Cardiac muscle cell (in vitro differentiated cells and primary cell): Measurements from ENCODE around the gene SIGLEC1. TPM values are rescaled to one million over a fixed set of nuclear protein-coding genes. Genes with fewer than 3 reads are reported as not detected.
A peak's percentile ranks its signal among the peaks of the same experiment; 100 is the strongest.

Source experiments
- DNase-seq, 2 donors: peaks; one replicate each; pipeline versions ENCODE4 v3.0.0 to v3.0.0-alpha.2; 2010 to 2017; ENCODE audit warnings: low read depth in 1 of 2, low spot score in 1 of 2
- H3K27ac ChIP-seq: fragments of 200-600 bp; sonication (generic); 2 replicates; pipeline ENCODE4 v1.5.1; 2016
- H3K27me3 ChIP-seq: fragments of 200-600 bp; sonication (generic); 2 replicates; pipeline ENCODE4 v1.6.0; 2016; ENCODE audit warnings: control low read depth
- H3K36me3 ChIP-seq: fragments of 200-600 bp; sonication (generic); 2 replicates; pipeline ENCODE4 v1.5.1; 2016; ENCODE audit warnings: control low read depth
- H3K4me1 ChIP-seq: fragments of 200-600 bp; sonication (generic); 2 replicates; pipeline ENCODE4 v1.8.1; 2017; ENCODE audit warnings: low read depth, mild to moderate bottlenecking, mixed run types
- H3K4me3 ChIP-seq: fragments of 200-600 bp; sonication (generic); 2 replicates; pipeline ENCODE4 v1.5.1; 2016; ENCODE audit warnings: mild to moderate bottlenecking
- H3K9me3 ChIP-seq: fragments of 200-600 bp; sonication (generic); 2 replicates; pipeline ENCODE4 v1.5.1; 2017; ENCODE audit warnings: low read depth, mild to moderate bottlenecking, control low read depth
- CTCF ChIP-seq: IDR thresholded peaks from 2 replicates; pipeline ENCODE4 v1.5.1; 2012; ENCODE audit warnings: low read depth, mild to moderate bottlenecking, low read length
- polyA plus RNA-seq: library from polyadenylated mRNA; unstranded; fragments of >200 nt; fragmentation: Nextera tagmentation; extraction: Ambion mirVana; gene quantifications from 2 replicates; pipeline ENCODE4 v1.2.1, GENCODE V29; 2016
- total RNA-seq: library from RNA; depleted of rRNA; stranded (reverse); fragments of >200 nt; gene quantifications from 2 replicates; pipeline ENCODE4 v1.2.3, GENCODE V29; 2016

SIGLEC1 gene
- total and polyA plus RNA-seq, 2 experiments from 2014 or later = not detected

- TF ChIP-seq CTCF = no peak
- H3K4me1 ChIP-seq = peaks cover 5% of the 10 kb centered on the region
- peaks cover 51% of the 10 kb centered on the region for H3K27me3 ChIP-seq
- no peak overlapping the region for H3K27ac ChIP-seq
- no peaks in the 10 kb centered on the region for H3K36me3 ChIP-seq
- DNase-seq = no peak
- H3K4me3 ChIP-seq = no peak overlapping the region
- H3K9me3 ChIP-seq = no peaks in the 10 kb centered on the region
Observed at GRCh38 chr20:3670945-3671344, 41.5 kb downstream of the SIGLEC1 start.

GRCh38 chr20:3670511-3670910 lies 41.9 kb downstream of the SIGLEC1 start:
- Histone ChIP-seq H3K27ac (no peak overlapping the region), H3K4me3 (no peak overlapping the region), H3K27me3 (peaks cover 46% of the 10 kb centered on the region), H3K4me1 (peaks cover 8% of the 10 kb centered on the region), H3K36me3 (no peaks in the 10 kb centered on the region), H3K9me3 (no peaks in the 10 kb centered on the region)
- peak; percentile 5 for TF ChIP-seq CTCF
- DNase-seq = peak in 1 of 2 donors; percentile 76

DNA sequence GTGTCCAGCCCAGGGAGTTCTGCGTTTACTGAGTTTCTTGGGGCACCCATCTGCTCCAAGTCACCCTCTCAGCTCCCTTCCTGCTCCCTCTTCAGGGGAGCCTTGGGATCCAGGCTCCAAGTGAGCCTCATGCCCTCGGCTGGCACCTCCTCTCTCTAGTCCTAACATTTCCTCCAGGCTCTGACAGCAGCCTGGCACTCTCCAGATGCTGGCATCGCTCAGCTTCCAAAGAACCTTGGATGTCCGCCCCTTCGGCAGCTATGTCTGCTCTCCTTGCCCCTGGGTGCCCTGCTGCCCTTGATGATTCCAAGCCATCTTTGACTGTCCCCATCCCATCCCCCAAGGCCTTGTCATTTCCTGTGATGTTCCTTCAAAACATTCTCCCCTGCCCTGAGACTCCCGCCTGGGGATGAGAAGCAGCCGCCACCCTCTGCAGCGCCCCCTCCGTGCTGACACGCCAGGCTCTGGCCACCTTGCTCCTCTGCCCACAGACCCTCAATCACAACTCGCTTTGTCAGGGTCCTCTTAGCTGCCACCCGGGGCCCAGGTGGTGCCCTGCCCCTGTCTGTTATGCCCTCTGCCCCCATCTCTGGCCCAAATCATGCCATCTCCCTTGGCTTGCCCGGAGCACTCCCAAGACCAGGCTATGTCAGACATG lies 42.6 kb downstream of the SIGLEC1 start:
- Histone ChIP-seq H3K27ac (no peak overlapping the region), H3K4me1 (peaks cover 8% of the 10 kb centered on the region), H3K27me3 (peaks cover 40% of the 10 kb centered on the region), H3K4me3 (no peak overlapping the region), H3K36me3 (no peaks in the 10 kb centered on the region), H3K9me3 (no peaks in the 10 kb centered on the region)
- TF ChIP-seq CTCF = no peak
- no peak for DNase-seq

- no peak for DNase-seq
- no peak for TF ChIP-seq CTCF
- Histone ChIP-seq H3K9me3 (no peaks in the 10 kb centered on the region), H3K4me3 (no peak overlapping the region), H3K27ac (no peak overlapping the region), H3K4me1 (peaks cover 8% of the 10 kb centered on the region), H3K27me3 (peaks cover 33% of the 10 kb centered on the region), H3K36me3 (no peaks in the 10 kb centered on the region)
Observed at GRCh38 chr20:3667434-3668037, 44.9 kb downstream of the SIGLEC1 start.

GRCh38 chr20:3663858-3664257 lies 48.5 kb downstream of the SIGLEC1 start:
- Histone ChIP-seq H3K4me3 (no peak overlapping the region), H3K27ac (no peak overlapping the region), H3K4me1 (peaks cover 8% of the 10 kb centered on the region), H3K9me3 (no peaks in the 10 kb centered on the region), H3K27me3 (peaks cover 52% of the 10 kb centered on the region), H3K36me3 (no peaks in the 10 kb centered on the region)
- TF ChIP-seq CTCF = no peak
- DNase-seq = no peak
